ENCODE results near the gene CNIH2. TPM values are rescaled to one million over a fixed set of nuclear protein-coding genes. Genes with fewer than 3 reads are reported as not detected.
A peak's percentile ranks its signal among the peaks of the same experiment; 100 is the strongest.

Gene CNIH2
- total RNA-seq, 1 donor from 2014 or later, result not detected

GRCh38 chr11:66325263-66325671, 47.3 kb downstream of the CNIH2 start:
- H3K27me3 ChIP-seq (ENCODE audit: control insufficient read depth in 3 of 3, insufficient read depth in 3 of 3, low read length in 3 of 3), result no peaks in the 10 kb centered on the region
- no peak overlapping the region for H3K9ac ChIP-seq (ENCODE audit: low read depth in 1 of 3, low read length in 3 of 3)
- H3K27ac ChIP-seq (ENCODE audit: low read depth, low read length), result peak overlapping the region; percentile 64
- H3K9me3 ChIP-seq (ENCODE audit: control insufficient read depth in 3 of 3, low read length in 3 of 3), result no peaks in the 10 kb centered on the region
- H3K4me3 ChIP-seq (ENCODE audit: low read length in 3 of 3), result no peak overlapping the region
- H3K4me1 ChIP-seq (ENCODE audit: control insufficient read depth in 3 of 3, insufficient read depth in 3 of 3, low read length in 3 of 3), result peaks cover 27 to 41% (median 37%) of the 10 kb centered on the region in 3 donors
- no peaks in the 10 kb centered on the region for H3K36me3 ChIP-seq (ENCODE audit: control insufficient read depth in 3 of 3, insufficient read depth in 3 of 3, low read length in 3 of 3)

GRCh38 chr11:66326261-66327111, 48.5 kb downstream of the CNIH2 start:
- Histone ChIP-seq H3K4me3 (ENCODE audit: low read length in 3 of 3) (no peak overlapping the region), H3K27me3 (ENCODE audit: control insufficient read depth in 3 of 3, insufficient read depth in 3 of 3, low read length in 3 of 3) (no peaks in the 10 kb centered on the region), H3K4me1 (ENCODE audit: control insufficient read depth in 3 of 3, insufficient read depth in 3 of 3, low read length in 3 of 3) (peaks cover 27 to 41% (median 37%) of the 10 kb centered on the region in 3 donors), H3K36me3 (ENCODE audit: control insufficient read depth in 3 of 3, insufficient read depth in 3 of 3, low read length in 3 of 3) (no peaks in the 10 kb centered on the region), H3K9me3 (ENCODE audit: control insufficient read depth in 3 of 3, low read length in 3 of 3) (no peaks in the 10 kb centered on the region), H3K27ac (ENCODE audit: low read depth, low read length) (peak overlapping the region; percentile 64), H3K9ac (ENCODE audit: low read depth in 1 of 3, low read length in 3 of 3) (peak overlapping the region; percentile 4 to 50 (median 23))

GRCh38 chr11:66327171-66328030, 49.4 kb downstream of the CNIH2 start:
- Histone ChIP-seq H3K9ac (ENCODE audit: low read depth in 1 of 3, low read length in 3 of 3) (peak overlapping the region in 2 of 3 donors; percentile 23 to 68), H3K36me3 (ENCODE audit: control insufficient read depth in 3 of 3, insufficient read depth in 3 of 3, low read length in 3 of 3) (peaks cover 0 to 5% (median 4%) of the 10 kb centered on the region in 3 donors), H3K4me3 (ENCODE audit: low read length in 3 of 3) (peak overlapping the region in 1 of 3 donors; percentile 41), H3K9me3 (ENCODE audit: control insufficient read depth in 3 of 3, low read length in 3 of 3) (no peaks in the 10 kb centered on the region), H3K4me1 (ENCODE audit: control insufficient read depth in 3 of 3, insufficient read depth in 3 of 3, low read length in 3 of 3) (peaks cover 19 to 34% (median 32%) of the 10 kb centered on the region in 3 donors), H3K27me3 (ENCODE audit: control insufficient read depth in 3 of 3, insufficient read depth in 3 of 3, low read length in 3 of 3) (no peaks in the 10 kb centered on the region), H3K27ac (ENCODE audit: low read depth, low read length) (peak overlapping the region; percentile 28)

GRCh38 chr11:66328031-66328301, 50.0 kb downstream of the CNIH2 start:
- H3K36me3 ChIP-seq (ENCODE audit: control insufficient read depth in 3 of 3, insufficient read depth in 3 of 3, low read length in 3 of 3), result peaks cover 0 to 10% (median 9%) of the 10 kb centered on the region in 3 donors
- H3K9ac ChIP-seq (ENCODE audit: low read depth in 1 of 3, low read length in 3 of 3), result peak overlapping the region in 1 of 3 donors; percentile 68
- H3K4me3 ChIP-seq (ENCODE audit: low read length in 3 of 3), result peak overlapping the region in 1 of 3 donors; percentile 41
- no peaks in the 10 kb centered on the region for H3K27me3 ChIP-seq (ENCODE audit: control insufficient read depth in 3 of 3, insufficient read depth in 3 of 3, low read length in 3 of 3)
- H3K9me3 ChIP-seq (ENCODE audit: control insufficient read depth in 3 of 3, low read length in 3 of 3), result no peaks in the 10 kb centered on the region
- H3K27ac ChIP-seq (ENCODE audit: low read depth, low read length), result no peak overlapping the region
- H3K4me1 ChIP-seq (ENCODE audit: control insufficient read depth in 3 of 3, insufficient read depth in 3 of 3, low read length in 3 of 3), result peaks cover 18 to 33% (median 31%) of the 10 kb centered on the region in 3 donors

- H3K9ac ChIP-seq (ENCODE audit: low read depth in 1 of 3, low read length in 3 of 3), result peak overlapping the region in 2 of 3 donors; percentile 38 to 68
- H3K27ac ChIP-seq (ENCODE audit: low read depth, low read length), result no peak overlapping the region
- no peaks in the 10 kb centered on the region for H3K9me3 ChIP-seq (ENCODE audit: control insufficient read depth in 3 of 3, low read length in 3 of 3)
- no peaks in the 10 kb centered on the region for H3K27me3 ChIP-seq (ENCODE audit: control insufficient read depth in 3 of 3, insufficient read depth in 3 of 3, low read length in 3 of 3)
- H3K36me3 ChIP-seq (ENCODE audit: control insufficient read depth in 3 of 3, insufficient read depth in 3 of 3, low read length in 3 of 3), result peaks cover 3 to 16% (median 15%) of the 10 kb centered on the region in 3 donors
- H3K4me3 ChIP-seq (ENCODE audit: low read length in 3 of 3), result peak overlapping the region; percentile 35 to 58 (median 57)
- peaks cover 18 to 33% (median 31%) of the 10 kb centered on the region in 3 donors for H3K4me1 ChIP-seq (ENCODE audit: control insufficient read depth in 3 of 3, insufficient read depth in 3 of 3, low read length in 3 of 3)
These were observed 50.5 kb downstream of the CNIH2 start for GRCh38 chr11:66328302-66329144.

GRCh38 chr11:66329165-66329673, 51.2 kb downstream of the CNIH2 start:
- Histone ChIP-seq H3K9me3 (ENCODE audit: control insufficient read depth in 3 of 3, low read length in 3 of 3) (no peaks in the 10 kb centered on the region), H3K27me3 (ENCODE audit: control insufficient read depth in 3 of 3, insufficient read depth in 3 of 3, low read length in 3 of 3) (no peaks in the 10 kb centered on the region), H3K4me1 (ENCODE audit: control insufficient read depth in 3 of 3, insufficient read depth in 3 of 3, low read length in 3 of 3) (peaks cover 18 to 33% (median 31%) of the 10 kb centered on the region in 3 donors), H3K36me3 (ENCODE audit: control insufficient read depth in 3 of 3, insufficient read depth in 3 of 3, low read length in 3 of 3) (peaks cover 3 to 17% (median 16%) of the 10 kb centered on the region in 3 donors), H3K4me3 (ENCODE audit: low read length in 3 of 3) (no peak overlapping the region), H3K9ac (ENCODE audit: low read depth in 1 of 3, low read length in 3 of 3) (no peak overlapping the region), H3K27ac (ENCODE audit: low read depth, low read length) (no peak overlapping the region)

- no peaks in the 10 kb centered on the region for H3K9me3 ChIP-seq (ENCODE audit: control insufficient read depth in 3 of 3, low read length in 3 of 3)
- no peak overlapping the region for H3K9ac ChIP-seq (ENCODE audit: low read depth in 1 of 3, low read length in 3 of 3)
- H3K36me3 ChIP-seq (ENCODE audit: control insufficient read depth in 3 of 3, insufficient read depth in 3 of 3, low read length in 3 of 3), result peaks cover 3 to 17% (median 16%) of the 10 kb centered on the region in 3 donors
- H3K27me3 ChIP-seq (ENCODE audit: control insufficient read depth in 3 of 3, insufficient read depth in 3 of 3, low read length in 3 of 3), result no peaks in the 10 kb centered on the region
- H3K4me1 ChIP-seq (ENCODE audit: control insufficient read depth in 3 of 3, insufficient read depth in 3 of 3, low read length in 3 of 3), result peaks cover 27 to 45% (median 38%) of the 10 kb centered on the region in 3 donors
- no peak overlapping the region for H3K27ac ChIP-seq (ENCODE audit: low read depth, low read length)
- H3K4me3 ChIP-seq (ENCODE audit: low read length in 3 of 3), result no peak overlapping the region
These were observed 53.0 kb downstream of the CNIH2 start for GRCh38 chr11:66330931-66331330.

GRCh38 chr11:66331542-66332370, 53.8 kb downstream of the CNIH2 start:
- no peak overlapping the region for H3K27ac ChIP-seq (ENCODE audit: low read depth, low read length)
- H3K4me3 ChIP-seq (ENCODE audit: low read length in 3 of 3), result no peak overlapping the region
- H3K4me1 ChIP-seq (ENCODE audit: control insufficient read depth in 3 of 3, insufficient read depth in 3 of 3, low read length in 3 of 3), result peaks cover 35 to 46% (median 45%) of the 10 kb centered on the region in 3 donors
- H3K27me3 ChIP-seq (ENCODE audit: control insufficient read depth in 3 of 3, insufficient read depth in 3 of 3, low read length in 3 of 3), result no peaks in the 10 kb centered on the region
- H3K36me3 ChIP-seq (ENCODE audit: control insufficient read depth in 3 of 3, insufficient read depth in 3 of 3, low read length in 3 of 3), result peaks cover 3 to 17% (median 16%) of the 10 kb centered on the region in 3 donors
- H3K9ac ChIP-seq (ENCODE audit: low read depth in 1 of 3, low read length in 3 of 3), result no peak overlapping the region
- no peaks in the 10 kb centered on the region for H3K9me3 ChIP-seq (ENCODE audit: control insufficient read depth in 3 of 3, low read length in 3 of 3)

All from skeletal muscle tissue (tissue), 4 donors.